Mucosa of stomach (tissue), 1 donor: ENCODE results near the gene CEP76.
A peak's percentile ranks its signal among the peaks of the same experiment; 100 is the strongest.

Experiments
- H3K27me3 ChIP-seq: one replicate; pipeline ENCODE4 v1.7.0; 2013; ENCODE audit warnings: mild to moderate bottlenecking, low read length; ENCODE audit not compliant: control insufficient read depth, insufficient read depth
- H3K36me3 ChIP-seq: one replicate; pipeline ENCODE4 v1.7.0; 2013; ENCODE audit warnings: low read length; ENCODE audit not compliant: control insufficient read depth, insufficient read depth
- H3K4me1 ChIP-seq: one replicate; pipeline ENCODE4 v1.7.0; 2013; ENCODE audit warnings: mild to moderate bottlenecking, low read length; ENCODE audit not compliant: control insufficient read depth, insufficient read depth
- H3K4me3 ChIP-seq: one replicate; pipeline ENCODE4 v1.7.0; 2013; ENCODE audit warnings: low read length
- H3K9ac ChIP-seq: one replicate; pipeline ENCODE4 v1.7.0; 2013; ENCODE audit warnings: mild to moderate bottlenecking, low read length, moderate library complexity
- H3K9me3 ChIP-seq: one replicate; pipeline ENCODE4 v1.7.0; 2013; ENCODE audit warnings: mild to moderate bottlenecking, low read length, moderate library complexity; ENCODE audit not compliant: control insufficient read depth
- donor health status: Pancreatic carcinoma.

The CEP76 gene

DNA sequence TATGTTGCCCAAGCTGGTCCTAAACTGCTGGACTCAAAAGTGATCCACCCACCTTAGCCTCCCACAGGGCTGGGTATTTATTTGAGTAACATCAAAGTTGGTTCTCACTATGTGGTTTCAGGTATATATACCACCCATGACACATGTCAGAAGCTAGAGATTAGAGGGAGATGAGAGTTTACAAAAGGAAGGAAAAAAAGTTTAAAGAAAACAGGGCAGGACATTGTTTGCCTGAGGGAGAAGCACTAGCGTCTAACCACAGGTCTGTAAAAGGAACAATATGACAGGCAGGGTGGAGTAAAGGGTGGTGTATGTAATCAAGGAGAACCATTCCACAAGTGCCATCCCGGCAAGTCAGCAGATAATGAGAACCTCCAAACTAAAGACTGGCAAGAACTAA is 8.5 kb downstream of the CEP76 start:
- Histone ChIP-seq H3K36me3 (no peaks in the 10 kb centered on the region), H3K9ac (no peak overlapping the region), H3K27me3 (no peaks in the 10 kb centered on the region), H3K9me3 (no peaks in the 10 kb centered on the region), H3K4me1 (peaks cover 9% of the 10 kb centered on the region), H3K4me3 (no peak overlapping the region)

DNA sequence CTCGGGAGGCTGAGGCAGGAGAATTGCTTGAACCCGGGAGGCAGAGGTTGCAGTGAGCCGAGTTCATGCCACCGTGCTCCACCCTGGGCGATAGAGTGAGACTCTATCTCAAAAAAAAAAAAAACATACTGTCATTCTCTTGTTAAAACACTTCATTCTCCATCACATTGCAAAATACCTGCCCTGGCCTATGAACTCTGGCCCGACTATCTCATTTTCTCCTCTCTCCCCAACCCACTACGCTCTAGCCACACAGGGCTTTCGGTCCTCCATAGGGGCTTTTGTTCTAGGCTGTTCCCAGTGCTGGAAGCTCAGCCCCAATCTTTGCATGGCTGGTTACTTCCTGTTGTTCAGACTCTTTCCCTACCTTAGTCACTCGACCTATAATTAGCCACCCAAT is 10.3 kb downstream of the CEP76 start:
- Histone ChIP-seq H3K27me3 (no peaks in the 10 kb centered on the region), H3K4me3 (no peak overlapping the region), H3K4me1 (peaks cover 9% of the 10 kb centered on the region), H3K9me3 (no peaks in the 10 kb centered on the region), H3K36me3 (no peaks in the 10 kb centered on the region), H3K9ac (no peak overlapping the region)

DNA sequence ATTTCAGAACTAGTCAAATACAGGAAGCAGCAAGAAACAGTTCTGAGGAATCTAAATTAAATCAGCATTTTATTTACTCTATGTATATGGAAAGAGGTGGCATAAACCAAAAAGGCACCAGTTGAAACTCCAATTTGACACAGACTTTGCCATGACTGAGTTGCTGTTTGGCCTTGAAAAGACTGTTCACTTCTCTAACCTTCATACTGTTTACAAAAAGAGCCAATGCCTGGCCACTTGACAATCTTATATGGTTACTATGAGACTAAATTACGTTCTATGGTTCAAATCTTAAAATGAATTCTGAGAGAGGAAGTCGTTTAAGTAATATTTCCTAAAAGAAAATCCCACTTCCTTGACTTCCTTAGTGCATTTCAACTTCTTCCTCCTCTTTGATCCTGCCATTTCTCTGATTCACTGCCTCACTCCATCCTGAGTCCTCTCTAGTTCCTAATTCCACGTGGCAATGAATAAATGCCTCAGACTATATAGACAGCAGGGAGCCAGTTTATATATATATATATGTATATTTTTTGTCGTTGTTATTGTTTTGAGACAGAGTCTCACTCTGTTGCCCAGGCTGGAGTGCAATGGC is 13.2 kb downstream of the CEP76 start:
- H3K4me3 ChIP-seq: no peak overlapping the region
- H3K9ac ChIP-seq: no peak overlapping the region
- H3K27me3 ChIP-seq: no peaks in the 10 kb centered on the region
- H3K4me1 ChIP-seq: peaks cover 6% of the 10 kb centered on the region
- H3K36me3 ChIP-seq: no peaks in the 10 kb centered on the region
- H3K9me3 ChIP-seq: no peaks in the 10 kb centered on the region

DNA sequence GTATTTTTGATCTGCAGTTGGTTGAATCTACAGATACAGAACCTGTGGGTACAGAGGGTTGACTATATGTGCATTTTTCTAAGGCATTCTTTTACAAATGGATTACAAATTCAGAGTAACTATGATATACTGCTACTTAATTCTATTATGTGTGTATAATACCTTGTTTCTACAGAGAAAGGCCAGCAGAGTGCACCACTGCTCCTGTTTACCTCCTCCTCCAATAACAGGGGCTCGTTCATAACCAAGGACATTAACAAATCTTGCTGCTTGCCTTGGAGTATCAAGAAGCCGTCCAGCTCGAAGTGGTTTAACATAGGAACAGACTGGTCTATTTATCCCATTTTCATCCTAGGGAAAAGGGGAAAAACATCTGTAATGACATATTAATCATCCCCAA is 16.4 kb downstream of the CEP76 start:
- Histone ChIP-seq H3K9ac (no peak overlapping the region), H3K4me1 (no peaks in the 10 kb centered on the region), H3K36me3 (no peaks in the 10 kb centered on the region), H3K4me3 (no peak overlapping the region), H3K9me3 (no peaks in the 10 kb centered on the region), H3K27me3 (no peaks in the 10 kb centered on the region)

DNA sequence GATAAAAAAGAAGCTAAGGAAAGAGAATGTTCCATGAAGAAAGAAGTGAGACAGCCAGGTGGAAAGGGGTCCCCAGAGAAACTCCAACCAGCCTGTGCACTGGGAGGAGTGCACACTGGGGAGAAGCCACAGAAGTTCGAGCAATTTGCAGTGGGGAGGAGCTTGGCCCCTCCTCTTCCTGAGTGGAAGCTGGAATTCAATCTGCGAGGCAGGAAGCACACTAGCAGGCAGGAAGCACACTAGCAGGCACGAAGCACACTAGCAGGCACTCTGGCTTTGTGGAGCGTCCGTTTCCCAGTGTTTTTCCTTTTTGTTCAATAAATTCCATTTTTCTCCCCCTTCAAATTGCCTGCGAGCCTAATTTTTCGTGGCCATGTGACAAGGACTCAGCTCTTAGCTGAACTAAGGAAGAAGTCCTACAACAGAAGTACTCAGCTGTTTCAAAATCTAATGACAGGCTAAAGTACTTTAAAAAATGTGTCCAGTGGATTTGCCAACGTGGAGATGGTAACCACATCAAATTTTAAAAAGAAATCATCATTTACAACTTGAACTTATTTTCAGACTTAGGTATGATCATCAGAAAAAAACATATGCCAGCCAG is 23.2 kb downstream of the CEP76 start:
- Histone ChIP-seq H3K4me1 (no peaks in the 10 kb centered on the region), H3K9ac (peak overlapping the region; percentile 44), H3K4me3 (no peak overlapping the region), H3K27me3 (no peaks in the 10 kb centered on the region), H3K9me3 (no peaks in the 10 kb centered on the region), H3K36me3 (no peaks in the 10 kb centered on the region)

DNA sequence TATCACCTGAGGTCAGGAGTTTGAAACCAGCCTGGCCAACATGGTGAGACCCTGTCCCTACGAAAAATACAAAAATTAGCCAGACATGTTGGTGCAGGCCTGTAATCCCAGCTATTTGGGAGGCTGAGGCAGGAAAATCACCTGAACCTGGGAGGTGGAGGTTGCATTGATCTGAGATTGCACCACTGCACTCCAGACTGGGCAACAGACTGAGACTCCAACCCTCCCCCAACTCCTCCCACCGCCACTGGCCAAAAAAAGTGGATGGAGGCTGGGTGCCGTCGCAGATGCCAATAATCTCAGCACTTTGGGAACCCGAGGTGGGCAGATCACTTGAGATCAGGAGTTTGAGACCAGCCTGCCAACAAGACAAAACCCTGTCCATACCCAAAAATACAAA is 34.5 kb downstream of the CEP76 start:
- H3K4me3 ChIP-seq: no peak overlapping the region

DNA sequence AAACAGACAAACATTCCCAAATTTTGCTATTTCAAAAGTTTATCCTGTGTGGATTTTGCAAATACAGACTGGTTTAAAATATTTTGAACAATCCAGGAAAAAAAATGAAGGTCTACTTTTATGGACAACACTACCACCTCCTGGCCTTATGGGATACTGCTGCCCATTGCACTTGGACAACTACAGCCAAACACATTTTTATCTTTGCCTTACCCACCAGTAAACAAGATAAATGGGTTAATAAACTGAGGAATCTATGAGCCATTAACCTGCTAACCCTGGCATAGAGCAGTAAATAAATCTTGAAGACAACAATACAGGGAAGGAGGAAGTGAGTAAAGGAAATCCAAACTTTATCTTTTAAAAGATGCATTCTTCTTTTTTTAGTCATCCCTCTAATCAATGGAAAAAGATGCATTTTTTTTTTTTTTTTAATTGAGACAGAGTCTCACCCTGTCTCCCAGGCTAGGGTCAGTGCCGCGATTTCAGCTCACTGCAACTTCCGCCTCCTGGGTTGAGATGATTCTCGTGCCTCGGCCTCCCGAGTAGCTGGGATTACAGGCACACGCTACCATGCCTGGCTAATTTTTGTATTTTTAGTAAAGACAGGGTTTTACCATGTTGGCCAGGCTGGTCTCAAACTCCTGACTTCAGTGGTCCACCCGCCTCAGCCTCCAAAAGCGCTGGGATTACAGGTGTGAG is 42.5 kb downstream of the CEP76 start:
- H3K4me3 ChIP-seq: no peak overlapping the region
- no peak overlapping the region for H3K9ac ChIP-seq
- H3K27me3 ChIP-seq: peaks cover 4% of the 10 kb centered on the region
- H3K9me3 ChIP-seq: no peaks in the 10 kb centered on the region
- no peaks in the 10 kb centered on the region for H3K36me3 ChIP-seq
- H3K4me1 ChIP-seq: peaks cover 3% of the 10 kb centered on the region

More for the DNA sequence above, 34.5 kb downstream of the CEP76 start:
- H3K27me3 ChIP-seq: no peaks in the 10 kb centered on the region
- no peaks in the 10 kb centered on the region for H3K36me3 ChIP-seq
- no peak overlapping the region for H3K9ac ChIP-seq
- no peaks in the 10 kb centered on the region for H3K9me3 ChIP-seq
- no peaks in the 10 kb centered on the region for H3K4me1 ChIP-seq

DNA sequence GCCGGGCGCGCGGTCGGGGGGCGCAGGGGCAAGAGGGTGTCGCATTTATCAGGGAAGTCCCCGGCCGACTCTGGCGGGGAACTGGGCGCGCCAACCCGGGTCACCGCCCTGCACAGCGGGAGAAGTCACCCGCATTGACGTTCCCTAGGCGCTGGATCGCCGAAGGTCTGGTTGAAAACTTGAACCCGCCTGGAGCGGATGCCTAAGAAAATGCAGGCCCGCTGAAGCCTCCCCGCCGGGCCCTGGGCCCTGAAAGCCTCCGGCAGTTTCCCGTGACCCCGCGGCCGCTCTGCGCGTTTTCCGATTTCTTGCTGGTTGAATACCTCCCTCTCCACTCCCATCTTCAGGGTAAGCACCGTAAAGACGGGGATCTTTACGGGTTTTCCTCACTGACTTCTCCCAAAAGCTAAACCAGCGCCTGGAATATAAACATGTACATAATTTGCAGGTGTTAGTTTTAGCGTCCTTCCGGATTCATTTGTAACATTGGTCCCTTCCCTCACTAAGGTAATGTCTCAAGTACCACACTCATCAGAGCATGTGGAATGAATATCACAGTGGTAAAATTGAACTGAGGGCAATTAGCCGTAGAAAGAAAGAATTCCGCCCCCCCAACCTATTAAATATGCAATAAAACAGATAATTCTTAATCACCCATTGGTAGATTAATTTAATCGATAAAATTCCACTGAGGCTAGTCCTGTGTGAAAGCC is 43.9 kb downstream of the CEP76 start:
- H3K9ac ChIP-seq: peak overlapping the region; percentile 22
- H3K36me3 ChIP-seq: no peaks in the 10 kb centered on the region
- H3K4me3 ChIP-seq: no peak overlapping the region
- peaks cover 3% of the 10 kb centered on the region for H3K4me1 ChIP-seq
- no peaks in the 10 kb centered on the region for H3K9me3 ChIP-seq
- peaks cover 4% of the 10 kb centered on the region for H3K27me3 ChIP-seq

DNA sequence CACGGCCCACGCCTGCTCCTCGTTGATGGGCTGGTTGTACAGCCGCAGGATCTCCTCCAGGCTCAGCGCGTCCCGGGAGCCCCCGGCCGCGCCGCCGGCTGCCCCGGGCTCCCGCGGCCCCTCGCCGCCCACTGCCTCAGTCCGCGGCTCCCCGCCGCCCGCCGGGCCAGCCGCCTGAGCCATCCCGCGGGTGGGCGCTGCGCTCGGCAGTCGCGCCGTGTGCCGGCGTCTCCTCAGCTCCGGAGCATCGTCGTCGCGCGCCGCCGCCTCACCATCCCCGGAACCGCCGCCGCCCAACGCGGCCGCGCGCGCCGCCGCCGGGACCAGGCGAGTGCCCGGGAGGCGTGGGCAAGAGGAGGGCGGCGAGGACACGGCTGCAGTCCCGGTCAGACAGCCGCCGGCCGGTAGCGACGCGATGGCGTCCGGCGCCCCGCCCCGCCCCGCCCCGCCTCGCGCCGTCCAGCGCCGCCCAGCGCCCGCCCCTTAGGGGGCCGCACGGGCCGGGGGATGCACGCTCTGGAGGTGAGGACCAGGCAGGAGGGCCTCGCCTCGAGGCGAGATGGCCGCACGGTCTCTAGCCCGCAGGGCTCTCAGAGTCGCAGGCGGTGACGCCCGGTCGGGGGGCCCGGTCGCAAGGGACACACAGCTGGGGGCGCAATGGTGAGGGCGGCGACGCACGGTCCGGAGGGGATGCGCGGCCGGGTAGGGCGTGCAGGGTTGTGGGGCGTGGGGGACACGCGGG is 44.7 kb downstream of the CEP76 start, which contains the start of gene SPIRE1:
Gene SPIRE1 (minus strand): TSS at position 424 of the 742 bp plus-strand sequence. CDS start 241 bp downstream, at position 183.
- Histone ChIP-seq H3K9ac (peak within 1 kb of the TSS; percentile 73), H3K9me3 (no peaks in the 10 kb centered on the region), H3K4me1 (peaks cover 3% of the 10 kb centered on the region), H3K36me3 (no peaks in the 10 kb centered on the region), H3K4me3 (no peak within 1 kb of the TSS), H3K27me3 (peaks cover 4% of the 10 kb centered on the region)

DNA sequence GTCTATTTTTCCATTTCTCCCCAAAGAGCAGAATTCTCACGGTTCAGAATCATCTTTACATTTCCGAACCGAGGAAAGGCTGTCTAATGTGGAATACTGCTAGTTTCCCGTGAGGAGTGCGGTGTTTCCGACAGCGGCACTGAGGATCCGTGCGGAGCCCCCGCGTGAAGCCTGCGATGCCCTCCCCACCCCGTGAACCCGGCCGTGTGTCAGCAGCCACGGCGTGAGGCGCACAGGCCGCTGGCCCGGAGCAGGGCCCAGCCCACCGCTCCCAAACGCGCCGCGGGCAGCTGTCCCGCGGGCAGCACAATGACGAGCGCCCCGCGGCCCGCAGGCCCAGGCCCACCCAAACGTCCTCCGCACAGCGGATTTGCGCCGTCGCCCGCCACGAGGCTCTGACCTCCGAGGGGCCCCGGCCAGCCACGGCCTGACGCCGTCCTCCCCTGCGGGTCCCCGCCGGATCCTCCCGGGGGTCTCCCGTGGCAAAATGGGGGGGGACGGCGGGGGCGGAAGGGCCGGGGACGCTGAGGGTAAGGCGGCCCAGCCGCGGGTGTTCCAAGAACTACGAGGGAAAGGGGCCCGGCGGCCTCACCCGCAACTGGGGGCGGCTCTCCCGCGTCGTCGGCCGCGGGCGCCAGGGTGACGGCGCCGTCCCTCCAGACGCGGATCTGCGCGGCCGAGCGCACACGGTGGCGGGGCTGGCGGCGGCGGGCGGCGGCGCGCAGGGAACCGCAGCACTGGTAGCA is 45.4 kb downstream of the CEP76 start:
- H3K4me3 ChIP-seq: no peak overlapping the region

DNA sequence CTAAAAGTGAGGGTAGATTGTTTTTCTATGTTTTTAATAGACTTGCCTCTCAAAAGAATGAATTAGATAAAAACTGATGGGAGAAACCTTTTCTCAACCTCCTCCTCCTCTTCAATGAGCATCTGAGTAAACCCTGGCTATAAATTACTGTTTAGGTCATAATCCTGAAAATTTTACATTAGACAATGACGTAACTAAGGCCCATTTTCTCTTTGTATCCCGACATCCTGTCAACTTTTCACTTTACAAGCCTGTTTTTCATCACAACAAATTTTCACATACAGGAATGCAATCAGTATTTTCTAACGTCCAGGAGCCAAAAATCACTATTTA is 46.0 kb downstream of the CEP76 start:
- Histone ChIP-seq H3K9ac (peak overlapping the region; percentile 73), H3K4me1 (peaks cover 3% of the 10 kb centered on the region), H3K4me3 (no peak overlapping the region), H3K9me3 (no peaks in the 10 kb centered on the region), H3K27me3 (peaks cover 4% of the 10 kb centered on the region), H3K36me3 (no peaks in the 10 kb centered on the region)

More for the DNA sequence above, 45.4 kb downstream of the CEP76 start:
- Histone ChIP-seq H3K9me3 (no peaks in the 10 kb centered on the region), H3K36me3 (no peaks in the 10 kb centered on the region), H3K4me1 (peaks cover 3% of the 10 kb centered on the region), H3K27me3 (peaks cover 4% of the 10 kb centered on the region), H3K9ac (peak overlapping the region; percentile 73)
